ENCODE measurements around the gene RAPGEF5.
A peak's percentile ranks its signal among the peaks of the same experiment; 100 is the strongest.
"Not testable (repeated sequence)": the region's sequence is repeated elsewhere in the genome, so short reads cannot be mapped to it uniquely, and the experiment has no call there.

RAPGEF5 gene

DNA sequence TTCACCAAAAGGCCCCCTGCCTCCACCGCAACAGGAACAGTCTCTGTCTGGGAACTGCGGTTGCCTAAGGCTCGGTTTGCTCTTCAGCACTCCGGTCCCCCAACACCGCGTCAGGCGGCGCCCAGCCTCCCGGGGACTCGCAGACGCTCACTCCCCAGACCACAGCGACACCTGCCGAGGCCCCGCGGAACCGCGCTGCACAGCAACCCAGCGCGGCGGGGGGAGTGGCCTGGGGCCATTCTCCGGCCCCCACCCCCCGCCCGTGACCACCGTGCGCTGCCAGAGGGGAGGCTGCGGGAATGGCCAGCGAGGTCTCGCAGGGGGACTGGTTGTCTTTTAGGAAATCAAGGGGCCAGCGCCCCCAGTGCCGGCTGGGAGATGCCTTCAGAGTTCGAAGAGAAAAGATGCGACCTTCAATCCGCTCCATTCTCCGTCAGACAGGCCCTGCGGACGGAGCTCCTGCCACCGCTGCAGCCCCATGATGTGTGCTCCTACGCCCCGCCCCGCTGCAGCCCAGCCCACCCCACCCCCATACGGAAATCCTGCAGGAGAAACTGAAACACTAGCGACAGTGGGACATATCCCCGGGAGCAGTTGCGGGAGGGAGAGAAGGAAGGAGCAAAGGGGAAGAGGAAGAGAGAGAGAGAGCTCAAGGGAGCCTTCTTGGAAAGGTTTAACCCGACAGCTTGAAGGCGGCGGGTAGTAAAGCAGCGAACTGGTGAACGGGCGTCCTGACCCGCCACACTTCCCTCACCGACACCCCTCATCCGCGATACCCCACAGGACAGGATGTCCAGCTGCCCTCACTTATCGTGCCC is 273.9 kb downstream of the RAPGEF5 start:
- DNase-seq (ENCODE audit: low read depth in 2 of 2): peak; percentile 60 to 85

- no peak for DNase-seq (ENCODE audit: low read depth in 2 of 2)
Observed at GRCh38 chr7:22082553-22082885, 274.4 kb downstream of the RAPGEF5 start.

DNA sequence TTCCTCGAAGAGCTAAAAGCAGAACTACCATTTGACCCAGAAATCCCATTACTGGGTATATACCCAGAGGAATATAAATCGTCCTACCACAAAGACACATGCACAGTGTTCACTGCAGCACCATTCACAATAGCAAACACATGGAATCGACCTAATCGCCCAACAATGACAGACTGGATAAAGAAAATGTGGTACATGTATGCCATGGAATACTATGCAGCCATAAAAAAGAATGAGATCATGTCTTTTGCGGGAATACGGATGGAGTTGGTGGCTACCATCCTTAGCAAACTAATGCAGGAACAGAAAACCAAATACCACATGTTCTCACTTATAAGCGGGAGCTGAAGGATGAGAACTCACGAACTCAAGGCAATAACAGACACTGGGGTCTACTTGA is 276.7 kb downstream of the RAPGEF5 start:
- not testable (repeated sequence) for DNase-seq (ENCODE audit: low read depth in 2 of 2)

GRCh38 chr7:22078872-22079271 is 278.1 kb downstream of the RAPGEF5 start:
- not testable (repeated sequence) for DNase-seq (ENCODE audit: low read depth in 2 of 2)

- no peak for DNase-seq (ENCODE audit: low read depth in 2 of 2)
Observed at GRCh38 chr7:22075561-22075960, 281.4 kb downstream of the RAPGEF5 start.

DNA sequence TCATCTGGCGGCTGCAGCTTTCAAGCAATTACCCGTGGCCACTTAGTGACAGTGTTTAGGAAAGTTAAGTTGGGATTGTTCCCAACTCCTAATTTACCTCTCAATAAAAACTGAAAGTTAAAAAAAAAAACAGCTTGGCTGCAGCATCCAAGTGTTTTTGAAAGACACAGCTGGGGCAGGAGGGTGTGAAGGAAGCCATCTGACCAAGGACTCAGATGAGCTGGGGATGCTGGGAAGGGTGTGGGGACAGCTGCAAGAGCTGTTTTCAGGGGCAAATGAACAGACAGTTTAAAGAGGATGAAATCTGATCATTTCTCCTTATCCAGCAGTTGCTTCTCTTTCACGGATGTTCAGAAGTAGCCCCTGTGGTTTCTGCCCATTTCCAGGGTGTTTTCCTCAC is 282.1 kb downstream of the RAPGEF5 start:
- no peak for DNase-seq (ENCODE audit: low read depth in 2 of 2)
